ENCODE results near the gene SPCS3.

Gene SPCS3

GRCh38 chr4:176367771-176368465 is 48.2 kb downstream of the SPCS3 start:
- POLR2A ChIA-PET, result no interaction called here
- no peak for DNase-seq (ENCODE audit: extremely low spot score)
- no peak for TF ChIP-seq SUZ12 (IDR thresholded peaks at IDR 0.05)
- no peak for TF ChIP-seq HDGF (IDR thresholded peaks at IDR 0.05; ENCODE audit: borderline replicate concordance)
- no peak for TF ChIP-seq FOXA1 (IDR thresholded peaks at IDR 0.05)
- TF ChIP-seq SP1 (IDR thresholded peaks at IDR 0.05), result no peak
- TF ChIP-seq PKNOX1 (IDR thresholded peaks at IDR 0.05), result no peak
- TF ChIP-seq L3MBTL2 (conservative IDR thresholded peaks at IDR 0.05), result no peak
- TF ChIP-seq FOXM1 (IDR thresholded peaks at IDR 0.05; ENCODE audit: borderline replicate concordance), result no peak
- CTCF ChIA-PET, result no interaction called here

DNA sequence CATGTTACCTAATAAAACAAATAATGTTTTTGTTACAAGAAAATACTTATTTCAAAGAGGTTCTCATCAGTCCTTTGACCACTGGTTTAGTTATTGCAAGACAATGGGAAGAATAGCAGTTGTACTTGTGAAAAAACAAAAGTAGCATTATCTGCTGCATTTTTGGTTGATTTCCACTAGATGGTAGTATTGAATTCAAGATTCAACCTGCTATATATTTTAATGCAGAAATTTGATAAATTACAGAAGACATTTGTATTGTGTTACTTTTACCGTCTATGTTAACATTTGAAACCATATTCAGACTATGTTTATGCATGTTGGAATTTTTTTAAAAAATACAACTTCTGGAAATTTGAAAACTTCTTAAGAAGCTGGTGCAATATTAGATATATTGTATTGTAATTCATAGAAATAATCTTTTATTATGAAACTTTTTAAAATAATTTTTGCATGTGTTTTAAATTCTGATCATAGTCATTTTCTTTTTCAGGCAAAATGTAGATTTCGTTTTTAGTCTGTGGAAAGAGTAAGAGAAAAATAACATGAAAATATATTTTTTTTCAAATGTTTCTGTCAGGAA is 56.4 kb downstream of the SPCS3 start:
- ChIA-PET POLR2A (no interaction called here), CTCF (interaction anchor here (0.9 to 3.8 kb wide), 2 partner anchors 14 to 671 kb away, joined by 3 to 23 read pairs; no protein-coding TSS in a partner anchor)
- TF ChIP-seq FOXA1 (IDR thresholded peaks at IDR 0.05), result no peak
- no peak for TF ChIP-seq NFRKB (IDR thresholded peaks at IDR 0.05)
- no peak for TF ChIP-seq HDGF (IDR thresholded peaks at IDR 0.05; ENCODE audit: borderline replicate concordance)
- TF ChIP-seq ELF4 (IDR thresholded peaks at IDR 0.05), result no peak
- TF ChIP-seq SP1 (IDR thresholded peaks at IDR 0.05), result no peak
- no peak for TF ChIP-seq FOXK2 (IDR thresholded peaks at IDR 0.05)
- no peak for TF ChIP-seq CTBP1 (IDR thresholded peaks at IDR 0.05; ENCODE audit: borderline replicate concordance)
- no peak for TF ChIP-seq SUZ12 (IDR thresholded peaks at IDR 0.05)
- TF ChIP-seq LEF1 (IDR thresholded peaks at IDR 0.05; ENCODE audit: borderline replicate concordance), result no peak
- no peak for TF ChIP-seq ZNF384 (IDR thresholded peaks at IDR 0.05)
- peak; percentile 9 for DNase-seq (ENCODE audit: extremely low spot score)

DNA sequence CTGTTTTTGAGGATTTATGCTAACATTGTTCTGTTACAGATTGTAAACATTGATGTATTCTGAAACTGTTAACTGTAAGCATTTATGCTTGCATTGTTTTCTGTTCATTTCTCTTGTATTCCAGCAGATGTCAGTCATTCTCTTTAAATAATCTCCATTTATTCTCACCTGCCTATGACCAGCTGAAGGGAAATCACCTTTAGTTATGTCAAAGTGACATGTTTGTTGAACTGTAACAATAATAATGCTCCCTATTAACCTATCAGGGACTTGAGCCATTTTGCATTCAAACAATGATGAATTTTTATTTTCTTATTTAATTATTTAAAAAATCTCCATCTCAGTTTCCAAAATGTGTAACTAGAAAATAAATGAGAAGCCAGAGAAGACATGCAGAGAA is 58.0 kb downstream of the SPCS3 start:
- POLR2A ChIA-PET, result no interaction called here
- peak; percentile 10 for DNase-seq (ENCODE audit: extremely low spot score)
- TF ChIP-seq NFRKB (IDR thresholded peaks at IDR 0.05) (no peak), CTBP1 (IDR thresholded peaks at IDR 0.05; ENCODE audit: borderline replicate concordance) (no peak), PKNOX1 (IDR thresholded peaks at IDR 0.05) (peak; percentile 39; the same call in 1 of the 2 replicates)
- CTCF ChIA-PET, result interaction anchor here (0.6 to 3.8 kb wide), 6 partner anchors 67 to 989 kb away, joined by 3 to 23 read pairs (median 3); no protein-coding TSS in a partner anchor

GRCh38 chr4:176380352-176381157 is 60.8 kb downstream of the SPCS3 start:
- POLR2A ChIA-PET, result no interaction called here
- CTCF ChIA-PET, result interaction anchor here (1.4 kb wide), 1 partner anchor 667 kb away, joined by 8 read pairs; no protein-coding TSS in a partner anchor
- DNase-seq (ENCODE audit: extremely low spot score), result no peak
- TF ChIP-seq CTBP1 (IDR thresholded peaks at IDR 0.05; ENCODE audit: borderline replicate concordance), result no peak

Data from HEK293T (cell line).